Measurements from ENCODE around the gene MX2.
"Not testable (repeated sequence)": the region's sequence is repeated elsewhere in the genome, so short reads cannot be mapped to it uniquely, and the experiment has no call there.

Gene MX2

DNA sequence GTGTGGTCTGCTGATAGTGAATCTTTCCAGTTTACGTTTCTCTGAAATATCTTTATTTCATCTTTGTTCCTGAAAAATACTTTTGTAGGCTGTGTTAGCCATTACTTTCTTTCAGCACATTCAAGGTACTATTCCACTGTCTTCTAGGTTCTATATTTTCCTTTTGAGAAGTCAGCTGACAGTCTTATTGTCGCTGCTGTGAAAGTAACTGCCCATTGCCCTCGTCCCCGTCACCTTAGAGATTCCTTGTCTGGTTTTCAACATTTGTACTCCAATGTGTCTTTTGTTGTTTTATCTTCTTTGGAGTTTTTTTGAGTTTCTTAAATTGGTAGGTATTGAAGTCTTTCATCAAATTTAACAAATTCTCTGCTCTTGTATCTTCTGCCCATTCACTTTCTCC lies 19.8 kb upstream of the MX2 start:
- no peak for DNase-seq (ENCODE audit: low read depth)

DNA sequence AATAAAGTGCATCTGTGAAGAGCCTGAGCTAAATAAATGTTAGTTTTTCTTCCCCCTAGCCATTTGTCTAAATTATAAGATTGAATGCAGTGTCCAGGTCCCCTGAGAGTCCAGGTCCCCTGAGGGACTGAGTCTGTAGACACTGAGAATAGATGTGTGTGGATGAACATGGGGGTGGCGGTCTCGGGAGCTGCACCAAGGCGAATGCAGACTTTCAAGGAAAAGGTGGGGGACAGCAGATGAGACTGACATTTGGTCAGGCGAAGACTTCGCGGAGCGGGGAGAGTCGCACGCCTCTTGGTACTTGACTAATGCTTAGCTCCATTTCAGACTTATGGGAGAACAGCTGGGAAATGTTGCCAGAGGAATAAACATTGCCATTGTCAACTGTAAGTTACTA lies 17.7 kb upstream of the MX2 start:
- DNase-seq (ENCODE audit: low read depth) = no peak

DNA sequence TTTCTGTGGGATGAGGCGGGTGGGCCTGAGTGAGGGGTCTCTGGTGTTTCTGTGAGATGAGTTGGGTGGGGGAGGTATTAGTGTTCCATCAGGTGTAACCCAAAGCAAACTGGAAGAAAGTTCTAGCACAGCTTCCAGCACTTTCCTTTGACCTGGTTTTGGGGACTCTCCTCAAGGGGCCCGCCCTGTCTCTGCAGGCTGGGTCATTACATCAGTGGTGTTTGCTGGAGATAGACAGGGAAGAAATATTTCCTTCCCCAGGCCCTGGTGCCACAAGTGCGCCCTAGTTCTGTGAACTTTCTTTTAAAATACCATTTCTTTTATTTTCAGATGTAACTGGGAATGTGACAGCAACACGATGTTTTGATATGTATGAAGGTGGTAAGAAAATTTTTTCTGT lies 16.5 kb upstream of the MX2 start:
- DNase-seq (ENCODE audit: low read depth) = no peak

DNA sequence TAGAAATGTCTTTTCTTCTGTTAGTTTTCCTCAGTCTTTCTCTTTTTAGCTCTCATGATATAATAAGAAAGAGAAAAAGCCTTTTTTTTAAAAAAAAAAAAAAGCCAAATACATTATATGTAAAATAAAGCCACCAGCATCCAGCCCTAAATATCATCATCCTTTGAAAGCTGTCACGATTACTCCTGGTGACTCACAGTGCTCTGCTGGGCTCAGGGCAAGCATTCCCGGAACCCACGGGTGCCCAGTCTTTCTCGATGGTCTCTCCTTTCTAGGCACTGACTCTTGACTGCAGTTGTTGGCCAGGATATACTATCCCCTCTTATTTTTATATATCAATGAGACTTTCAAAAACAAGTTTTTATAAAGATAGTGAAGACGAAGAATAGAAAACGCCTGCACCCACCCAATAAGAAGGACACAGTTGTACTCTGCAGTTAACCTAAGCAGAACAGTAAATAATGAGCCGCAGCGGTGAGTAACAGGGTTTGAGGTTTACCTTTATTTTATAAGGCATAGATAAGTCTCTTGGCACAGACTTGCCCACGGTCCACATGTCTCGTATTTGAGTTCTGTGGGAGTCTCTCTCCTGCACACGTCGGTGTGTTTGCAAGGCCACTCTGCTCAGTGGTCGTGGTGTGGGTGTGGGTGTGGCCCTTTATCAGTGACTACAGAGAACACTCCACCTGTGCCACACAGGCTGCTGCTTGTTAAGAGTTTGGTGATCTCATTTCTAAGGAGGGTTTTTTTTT lies 15.7 kb upstream of the MX2 start:
- DNase-seq (ENCODE audit: low read depth) = no peak

DNA sequence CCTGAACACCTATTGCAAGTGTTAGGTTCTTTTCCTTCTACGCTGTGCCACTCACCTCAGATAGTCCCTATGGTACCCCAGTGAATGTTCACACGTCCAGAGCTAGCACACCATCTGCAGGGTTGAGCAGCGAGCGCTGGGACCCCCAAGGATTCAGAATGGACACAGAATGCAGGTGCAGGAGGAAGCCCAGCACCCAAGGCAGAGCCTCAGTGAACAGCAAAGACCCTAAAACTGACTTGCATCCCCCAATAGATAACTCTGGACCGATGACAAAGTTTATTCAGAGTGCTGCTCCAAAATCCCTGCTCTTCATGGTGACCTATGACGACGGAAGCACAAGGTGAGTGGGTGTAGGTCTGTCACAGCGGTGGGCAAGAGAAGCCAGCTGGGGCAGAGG lies 15.1 kb upstream of the MX2 start:
- no peak for DNase-seq (ENCODE audit: low read depth)

DNA sequence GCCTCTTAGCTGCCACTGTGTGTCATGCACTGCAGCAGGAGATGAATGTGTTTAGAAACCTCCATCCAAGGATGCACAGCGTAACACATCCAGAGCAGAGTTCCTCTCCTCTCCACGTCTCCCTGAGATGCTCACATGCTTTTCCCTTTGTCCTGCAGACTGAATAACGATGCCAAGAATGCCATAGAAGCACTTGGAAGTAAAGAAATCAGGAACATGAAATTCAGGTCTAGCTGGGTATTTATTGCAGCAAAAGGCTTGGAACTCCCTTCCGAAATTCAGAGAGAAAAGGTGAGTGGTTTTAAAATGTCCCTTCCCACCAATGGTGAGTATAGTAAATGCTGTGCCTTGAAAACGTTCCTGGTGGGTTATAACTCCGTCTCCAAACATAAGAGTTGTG lies 13.4 kb upstream of the MX2 start:
- DNase-seq (ENCODE audit: low read depth) = no peak

DNA sequence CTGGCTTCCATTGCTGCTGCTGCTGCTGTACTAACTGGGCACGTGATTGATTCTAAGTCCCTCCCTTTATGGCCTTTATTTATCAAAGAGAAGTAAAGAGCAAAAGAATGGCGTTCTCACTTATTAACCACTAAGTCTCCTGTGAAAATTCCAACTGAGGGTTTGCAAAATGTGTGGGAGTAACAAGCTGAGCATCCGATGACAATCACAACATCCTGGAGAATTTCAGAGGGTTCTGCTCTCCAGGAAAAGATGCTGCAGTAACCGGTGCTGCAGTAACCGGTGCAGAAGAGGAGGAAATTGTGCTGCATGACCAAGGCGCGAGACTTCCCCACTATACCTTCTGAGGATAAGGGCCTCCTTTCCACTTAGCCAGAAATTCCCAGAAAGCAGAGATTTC lies 12.7 kb upstream of the MX2 start:
- DNase-seq (ENCODE audit: low read depth) = no peak

DNA sequence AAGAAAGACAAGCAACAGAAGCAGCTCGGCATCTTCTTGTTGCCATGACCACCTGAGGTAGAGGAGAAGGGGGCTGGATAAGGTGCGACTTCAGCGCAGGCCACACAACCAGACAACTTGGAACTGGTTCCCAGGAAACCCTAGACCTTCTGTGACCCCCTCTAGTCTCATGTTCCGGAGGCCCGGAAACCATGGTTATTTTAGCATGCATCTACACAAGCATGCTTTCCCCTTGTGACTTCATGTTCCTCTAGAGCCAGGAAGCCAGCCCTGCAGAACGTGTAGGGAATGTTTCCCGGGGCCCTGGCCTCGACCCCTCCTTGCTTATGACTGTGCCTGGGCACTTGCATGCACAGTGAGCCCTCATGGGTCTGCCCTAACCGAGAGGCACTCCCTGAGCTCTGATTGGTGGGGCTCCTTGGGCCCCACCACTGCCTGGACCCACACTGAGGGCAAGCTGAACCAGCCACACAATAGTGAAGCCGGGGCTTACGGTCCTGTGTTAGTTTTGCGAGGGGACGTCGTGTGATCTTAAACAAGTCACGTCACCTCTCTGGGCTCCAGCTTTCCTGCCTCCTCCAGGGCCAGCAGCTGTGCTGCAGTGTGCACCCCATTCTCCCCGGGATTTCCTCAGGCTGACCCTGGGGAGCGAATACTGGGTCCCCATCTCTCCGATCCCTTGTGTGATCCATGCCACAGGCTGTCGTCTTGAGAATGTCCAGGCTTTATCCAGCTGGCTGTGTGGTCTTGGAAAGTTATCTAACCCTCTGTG lies 12.0 kb upstream of the MX2 start:
- no peak for DNase-seq (ENCODE audit: low read depth)

DNA sequence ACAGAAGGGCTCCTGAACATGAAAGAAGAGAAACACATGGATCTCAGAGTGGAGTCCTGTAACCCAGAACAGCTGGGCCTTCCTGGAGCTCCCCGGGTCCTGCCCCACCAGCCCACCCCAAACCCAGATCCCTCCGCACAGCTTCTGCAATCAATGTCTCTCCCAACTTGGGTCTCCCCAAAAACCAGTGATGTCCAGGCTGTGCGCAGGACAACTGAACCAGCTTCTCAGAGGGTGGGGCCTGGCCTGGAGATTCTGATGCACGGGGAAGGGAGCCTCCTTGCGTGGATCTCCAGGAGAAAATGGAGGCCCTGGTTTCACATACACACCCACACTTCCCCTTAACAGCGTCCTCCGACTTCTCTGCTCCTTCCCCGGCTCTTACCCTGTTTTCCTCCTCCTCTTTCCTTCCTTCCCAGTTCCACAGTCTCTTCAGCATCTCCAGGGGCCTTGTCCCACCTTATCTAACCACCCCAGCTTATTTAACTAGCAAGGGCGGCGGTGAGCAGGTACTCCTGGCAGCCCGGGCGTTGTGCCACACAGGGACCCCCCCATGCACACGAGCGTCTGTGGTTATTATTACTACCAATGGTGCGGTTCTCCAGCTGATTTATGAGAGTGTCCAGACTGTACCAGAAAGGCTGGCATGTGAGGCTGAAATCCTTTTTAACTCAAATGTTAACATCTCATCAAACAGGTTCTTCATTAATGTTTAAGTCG lies 11.2 kb upstream of the MX2 start:
- DNase-seq (ENCODE audit: low read depth) = no peak

DNA sequence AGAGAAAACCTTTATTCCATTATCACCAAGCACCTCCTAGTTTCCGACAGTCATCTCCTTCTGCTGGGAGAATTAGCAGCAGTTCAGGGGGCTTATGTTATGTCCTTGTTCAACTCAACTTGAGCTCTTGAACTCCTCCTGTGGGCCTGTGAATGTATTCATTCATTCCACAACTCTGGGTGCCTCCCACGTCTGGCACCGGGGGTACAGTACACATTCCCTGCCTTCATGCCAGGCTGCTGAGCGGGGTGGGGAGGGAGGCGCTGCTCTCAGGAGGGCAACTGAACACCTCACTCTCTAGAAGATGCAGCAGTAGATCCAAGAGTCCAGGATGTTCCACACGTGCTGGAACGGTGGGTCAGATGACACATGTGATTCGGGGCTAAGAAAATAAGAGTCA lies 4.3 kb upstream of the MX2 start:
- DNase-seq (ENCODE audit: low read depth) = no peak

DNA sequence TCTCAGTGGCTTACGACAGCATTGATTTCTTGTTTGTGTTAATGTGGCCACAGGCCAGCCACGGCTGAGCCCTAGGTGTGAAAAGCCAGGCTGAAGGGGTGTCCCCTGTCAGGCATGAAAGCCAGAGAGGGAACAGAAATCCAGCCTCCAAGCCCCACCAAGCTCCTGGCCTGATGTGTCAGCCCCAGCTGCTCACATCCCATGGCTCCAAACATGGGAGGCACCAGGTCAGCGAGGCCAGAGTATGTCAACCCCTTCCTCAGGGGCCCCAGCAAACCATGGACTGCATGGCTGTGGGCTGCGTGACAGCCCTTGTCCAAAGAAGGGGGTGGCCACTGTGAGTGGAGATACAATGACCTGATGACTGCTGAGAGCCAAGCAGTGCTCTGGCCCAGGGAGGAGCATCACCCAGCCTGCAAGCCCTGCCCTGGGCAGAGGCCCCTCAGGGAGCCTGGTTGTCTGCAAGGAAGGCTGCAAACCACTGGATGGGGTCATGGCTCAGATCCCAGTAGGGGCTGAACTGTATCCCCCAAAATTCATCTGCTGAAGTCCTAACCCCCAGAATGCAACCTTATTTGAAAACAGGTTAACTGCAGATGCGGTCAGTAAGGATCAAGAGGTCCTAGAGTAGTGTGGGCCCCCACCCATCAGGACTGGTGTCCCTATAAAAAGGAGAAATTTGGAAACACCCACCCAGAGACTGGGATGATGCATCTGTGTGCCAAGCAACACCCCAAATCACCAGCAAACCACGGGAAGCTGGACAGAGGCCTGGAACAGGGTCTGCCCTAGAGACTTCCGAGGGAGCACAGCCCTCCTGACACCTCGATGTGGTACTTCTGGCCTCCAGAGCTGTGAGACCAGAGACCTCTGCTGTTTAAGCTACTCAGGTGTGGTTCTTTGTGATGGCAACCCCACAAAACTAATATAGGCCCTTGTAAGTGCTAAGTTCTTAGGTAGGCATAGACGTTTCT lies 3.3 kb upstream of the MX2 start:
- no peak for DNase-seq (ENCODE audit: low read depth)

DNA sequence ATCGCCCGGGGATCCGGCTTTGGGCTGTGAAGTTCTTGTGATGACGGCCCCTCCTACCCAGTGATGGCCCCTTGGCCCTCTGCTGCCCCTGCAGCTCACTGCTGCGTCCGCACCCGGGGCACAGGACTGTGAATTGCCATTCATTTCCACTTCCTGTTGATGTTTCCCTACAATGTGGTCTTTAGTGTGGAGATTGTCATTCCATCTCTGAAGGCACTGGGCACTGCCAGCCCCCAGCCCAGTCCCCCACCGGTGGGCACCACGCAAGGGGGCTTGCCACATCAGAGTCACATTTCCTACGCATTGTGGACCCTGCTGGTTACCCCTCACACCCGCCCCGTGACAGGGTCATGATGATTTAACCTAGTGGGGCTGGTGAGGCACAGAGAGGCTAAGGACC lies 2.5 kb upstream of the MX2 start:
- no peak for DNase-seq (ENCODE audit: low read depth)

DNA sequence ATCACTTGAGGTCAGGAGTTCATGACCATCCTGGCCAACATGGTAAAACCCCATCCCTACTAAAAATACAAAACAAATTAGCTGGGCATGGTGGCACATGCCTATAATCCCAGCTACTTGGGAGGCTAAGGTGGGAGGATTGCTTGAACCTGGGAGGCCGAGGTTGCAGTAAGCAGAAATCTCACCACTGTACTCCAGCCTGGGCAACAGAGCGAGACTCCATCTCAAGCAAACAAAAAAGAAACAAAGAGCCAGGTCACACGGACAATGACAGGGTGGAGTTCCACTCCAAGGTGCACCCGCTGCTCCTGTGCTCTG lies 2.1 kb upstream of the MX2 start:
- not testable (repeated sequence) for DNase-seq (ENCODE audit: low read depth)

DNA sequence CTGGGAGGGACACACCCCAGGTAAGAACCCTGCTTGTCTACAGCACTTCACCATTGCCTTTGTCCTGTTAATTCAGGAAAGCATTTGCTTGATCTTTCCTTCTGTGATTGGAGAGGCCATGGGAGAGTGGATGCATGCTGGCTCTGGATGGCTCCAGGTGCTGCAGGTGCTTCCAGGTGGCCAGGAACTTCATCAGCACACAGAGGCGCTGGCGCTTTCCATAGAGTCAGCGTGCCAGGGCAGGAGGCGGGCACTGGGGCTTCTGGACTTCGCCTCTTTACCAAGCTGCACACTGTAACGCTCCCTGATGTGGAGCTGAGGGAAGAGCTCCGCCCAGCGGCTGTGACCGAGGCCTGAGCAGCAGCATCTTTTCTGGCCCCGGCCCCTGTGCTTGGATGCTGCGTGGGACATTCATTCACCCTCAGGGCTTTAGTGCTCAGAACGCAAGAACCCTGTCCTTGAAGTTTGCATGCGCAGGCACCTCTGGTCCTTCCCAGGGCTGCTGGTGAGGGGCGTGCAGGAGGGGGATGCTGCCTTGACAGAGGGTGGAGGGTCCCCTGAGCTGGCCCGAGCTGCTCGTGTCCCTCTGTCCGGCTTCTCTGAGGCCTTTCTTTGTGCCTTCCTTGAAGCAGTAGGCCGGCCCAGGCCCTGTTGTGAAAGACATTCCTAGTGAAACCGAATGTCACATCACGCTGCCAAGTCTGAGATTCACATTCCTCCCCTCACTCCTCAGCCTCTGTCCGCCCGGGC lies 1.6 kb upstream of the MX2 start:
- no peak for DNase-seq (ENCODE audit: low read depth)

DNA sequence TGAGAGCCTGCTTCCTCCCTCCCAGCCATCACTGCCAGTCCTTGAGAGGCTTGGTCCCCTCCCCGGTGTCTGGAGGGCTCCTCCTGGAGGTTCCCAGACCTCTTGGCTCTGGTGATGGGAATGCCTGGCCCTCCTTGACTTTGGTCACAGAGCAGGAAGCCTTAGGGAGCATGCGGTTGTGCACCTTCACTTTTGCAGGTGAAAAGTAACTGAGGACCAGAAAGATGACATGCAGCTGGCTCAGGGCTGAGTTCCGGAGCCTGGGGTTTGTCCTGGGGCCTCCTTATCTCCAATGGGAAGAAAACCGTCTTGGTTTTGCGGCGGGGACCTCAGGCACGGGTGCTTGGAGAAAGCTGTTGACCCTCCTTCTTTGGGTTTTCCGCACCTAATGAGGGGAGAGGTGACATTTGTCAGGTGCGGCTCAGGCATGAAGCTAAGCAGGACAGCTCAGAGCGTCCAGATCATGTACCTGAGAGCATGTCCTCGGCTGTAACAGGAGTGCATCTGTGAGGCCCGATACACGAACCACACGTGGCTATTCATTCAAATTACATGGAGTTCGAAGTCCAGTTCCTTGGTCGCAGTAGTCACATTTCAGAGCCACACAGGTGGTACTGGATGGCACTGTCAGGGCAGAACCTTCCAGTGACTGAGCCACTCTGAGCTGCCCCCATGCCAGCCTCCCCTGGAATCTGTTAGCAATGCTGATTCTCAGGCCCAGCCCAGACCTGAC lies 608 bp upstream of the MX2 start:
- no peak for DNase-seq (ENCODE audit: low read depth)

DNA sequence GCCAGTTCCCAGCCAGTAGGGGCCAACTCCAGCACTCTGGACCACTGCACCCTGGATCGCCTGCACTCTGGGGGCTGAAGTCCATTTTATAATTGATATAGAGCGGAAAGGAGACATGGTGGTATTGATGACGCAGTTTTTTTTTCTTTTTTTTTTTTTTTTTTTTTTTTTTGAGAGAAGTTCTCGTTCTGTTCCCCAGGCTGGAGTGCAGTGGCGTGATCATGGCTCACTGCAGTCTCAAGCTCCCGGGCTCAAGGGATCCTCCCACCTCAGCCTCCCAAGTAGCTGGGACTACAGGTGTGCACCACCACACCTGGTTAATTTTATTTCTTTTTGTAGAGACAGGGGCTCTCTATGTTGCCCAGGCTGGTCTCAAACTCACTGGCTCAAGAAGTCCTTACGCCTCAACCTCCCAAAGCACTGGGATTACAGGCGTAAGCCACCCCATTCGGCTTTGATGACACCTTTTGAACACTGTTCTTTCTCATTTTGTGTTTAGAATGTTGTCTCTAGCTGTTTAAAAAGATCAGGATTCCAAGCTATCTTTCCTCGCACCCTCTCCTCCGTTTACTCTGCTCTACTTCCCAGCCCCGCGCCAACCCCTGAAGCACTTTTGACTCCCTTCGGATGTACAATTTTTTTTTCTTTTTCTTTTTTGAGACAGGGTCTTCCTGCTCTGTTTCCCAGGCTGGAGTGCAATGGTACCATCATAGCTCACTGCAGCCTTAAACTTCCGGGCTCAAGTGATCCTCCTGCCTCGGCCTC lies 960 bp downstream of the MX2 start:
- no peak for DNase-seq (ENCODE audit: low read depth)

DNA sequence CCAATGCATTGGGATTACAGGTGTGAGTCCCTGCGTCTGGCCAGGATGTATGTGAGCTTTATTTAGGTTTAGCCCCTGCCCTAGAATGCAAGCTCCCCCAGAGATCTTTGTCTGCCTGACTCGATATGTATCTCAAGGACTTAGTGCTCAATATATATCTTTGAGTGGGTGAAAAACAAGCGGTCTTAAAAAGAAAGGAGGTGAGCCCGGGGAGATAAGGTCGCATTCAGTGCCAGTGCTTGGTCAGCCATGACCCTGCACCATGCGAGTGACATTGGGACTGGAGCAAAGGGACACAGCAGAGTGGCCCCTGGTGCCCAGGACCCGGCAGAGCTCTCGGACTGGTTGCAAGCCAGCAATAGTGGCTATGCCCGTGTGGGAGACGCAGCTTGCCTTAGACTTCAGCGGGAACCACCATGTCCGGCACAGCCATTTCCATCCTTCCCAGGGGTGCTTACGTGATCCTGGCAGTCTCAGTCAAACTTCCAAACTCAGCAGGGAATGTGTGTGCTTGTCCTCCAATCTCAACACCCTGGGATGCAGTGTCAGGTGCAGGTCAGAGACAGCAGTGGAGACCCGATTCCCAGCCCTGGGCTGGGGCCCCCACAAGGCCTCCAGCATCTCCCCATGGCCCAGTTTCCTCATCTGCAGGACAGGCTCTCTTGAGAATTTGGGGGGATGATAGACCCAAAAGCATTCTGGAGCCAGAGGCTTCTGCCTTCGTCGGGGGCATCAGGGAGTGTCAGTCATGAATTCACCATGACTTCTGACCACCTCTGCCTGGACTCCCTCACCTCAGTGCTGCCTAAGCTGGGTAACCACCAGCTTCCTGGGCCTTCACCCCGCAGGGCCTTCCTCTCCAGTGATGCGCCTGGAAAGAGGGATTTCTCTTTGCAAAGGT lies 1.8 kb downstream of the MX2 start:
- no peak for DNase-seq (ENCODE audit: low read depth)

DNA sequence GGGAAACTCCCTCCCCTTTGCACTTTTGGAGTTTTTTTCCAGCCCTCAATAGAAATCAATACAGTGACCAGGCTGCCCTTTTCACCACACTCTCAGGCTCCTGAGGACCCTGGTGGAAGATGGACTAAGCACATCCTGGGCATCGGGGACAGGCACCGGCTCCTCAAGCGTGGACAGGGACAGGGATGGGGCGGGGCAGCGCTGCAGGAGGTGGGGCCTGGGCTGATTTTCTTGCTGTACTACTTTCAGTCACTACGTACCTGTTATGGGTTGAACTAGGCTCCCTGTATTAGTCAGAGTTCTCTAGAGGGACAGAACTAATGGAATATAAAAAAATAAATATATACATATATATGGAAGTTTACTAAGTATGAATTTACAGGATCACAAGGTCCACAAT lies 2.5 kb downstream of the MX2 start:
- DNase-seq (ENCODE audit: low read depth) = no peak

Data from fibroblast of the conjunctiva (primary cell).